ENCODE data around the gene MESD.

MESD gene

DNA sequence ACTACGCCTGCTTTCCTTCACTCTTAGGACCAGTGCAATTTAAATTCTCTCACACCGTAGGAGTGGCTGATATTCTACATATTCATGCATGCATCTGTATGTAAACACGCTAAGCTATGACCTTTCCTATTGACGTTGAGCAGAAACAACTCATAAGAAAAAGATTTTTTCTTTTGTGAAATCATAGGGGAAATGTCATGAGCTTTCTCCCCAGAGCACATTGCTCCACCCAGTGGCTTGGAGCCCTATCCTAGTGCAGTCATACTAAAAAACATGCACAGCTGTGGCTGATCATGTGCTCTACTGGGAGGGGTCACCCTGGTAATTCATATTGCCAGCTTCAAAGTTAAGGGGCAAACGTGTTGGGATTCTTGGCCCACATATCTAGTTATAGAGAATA, 1.8 kb upstream of the MESD start:
- DNase-seq (ENCODE audit: low spot score): peak; percentile 81

DNA sequence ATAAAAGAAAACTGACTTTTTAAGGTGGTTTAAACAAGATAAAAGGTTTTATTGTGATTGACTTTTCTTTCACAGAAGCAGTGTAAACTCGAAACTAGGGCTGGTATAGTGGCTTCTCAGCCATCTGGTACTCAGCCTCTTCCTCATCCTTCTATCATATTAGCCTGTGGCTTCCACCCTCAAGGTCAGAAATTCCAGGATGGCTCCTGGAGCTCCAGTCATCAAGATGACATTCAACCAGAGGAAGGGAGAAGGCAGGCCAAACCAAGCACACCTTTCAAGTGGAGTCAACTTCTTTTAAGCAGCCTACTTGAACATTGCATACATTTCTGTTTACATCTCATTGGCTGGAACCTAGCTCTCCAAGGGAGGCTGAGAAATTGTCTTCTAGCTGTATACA, 1.3 kb upstream of the MESD start:
- DNase-seq (ENCODE audit: low spot score): no peak

DNA sequence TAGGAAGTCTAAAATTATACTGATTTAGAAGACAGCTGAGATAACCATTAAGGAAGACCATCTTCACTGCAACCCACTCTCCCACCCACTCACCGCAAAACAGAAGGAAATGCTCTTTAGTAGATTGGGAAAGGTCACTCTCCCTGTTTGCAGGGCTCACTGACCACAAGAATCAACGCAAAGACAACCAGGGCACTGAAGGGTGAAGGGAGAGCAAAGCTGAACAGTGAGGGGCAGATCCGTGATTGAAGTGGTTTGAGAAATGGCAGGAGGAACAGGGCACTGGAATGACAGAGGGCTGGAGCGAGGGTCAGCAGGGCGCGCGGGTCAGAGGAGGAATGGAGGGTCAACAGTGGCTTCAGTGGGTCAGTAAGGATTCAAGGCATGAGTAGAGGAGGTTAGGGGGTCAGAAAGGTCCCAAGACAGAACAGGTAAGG, 520 bp downstream of the MESD start:
- DNase-seq (ENCODE audit: low spot score): no peak

DNA sequence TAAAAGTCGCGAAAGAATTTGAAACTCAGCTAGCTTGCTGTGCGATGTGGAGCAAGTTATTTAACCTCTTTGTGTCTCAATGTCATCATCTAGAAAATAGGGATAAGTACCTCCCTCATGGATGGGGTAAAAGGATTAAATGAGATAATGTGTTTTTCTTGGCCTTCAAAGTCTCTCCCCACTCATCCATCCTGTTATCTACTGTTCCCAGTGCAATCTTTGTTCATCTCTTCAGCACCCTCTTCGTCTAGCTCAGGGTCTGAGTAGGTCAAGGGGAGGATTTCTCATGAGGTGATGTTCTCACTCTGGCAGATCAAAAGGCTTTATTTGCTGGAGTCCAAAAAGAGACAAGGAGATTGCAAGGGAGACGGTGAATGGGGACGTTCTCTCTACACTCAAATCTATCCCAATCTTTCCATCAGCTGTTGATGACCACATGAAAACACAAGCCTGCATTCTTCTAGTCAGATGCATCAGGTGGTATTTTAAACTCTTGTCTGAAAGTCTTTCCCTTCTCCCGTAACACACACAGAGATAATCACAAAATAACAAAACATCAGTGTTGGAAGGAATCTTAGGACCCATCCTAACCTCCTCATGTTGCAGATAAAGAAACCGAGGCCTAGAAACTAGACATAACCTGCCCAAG, 1.3 kb downstream of the MESD start:
- DNase-seq (ENCODE audit: low spot score): no peak

DNA sequence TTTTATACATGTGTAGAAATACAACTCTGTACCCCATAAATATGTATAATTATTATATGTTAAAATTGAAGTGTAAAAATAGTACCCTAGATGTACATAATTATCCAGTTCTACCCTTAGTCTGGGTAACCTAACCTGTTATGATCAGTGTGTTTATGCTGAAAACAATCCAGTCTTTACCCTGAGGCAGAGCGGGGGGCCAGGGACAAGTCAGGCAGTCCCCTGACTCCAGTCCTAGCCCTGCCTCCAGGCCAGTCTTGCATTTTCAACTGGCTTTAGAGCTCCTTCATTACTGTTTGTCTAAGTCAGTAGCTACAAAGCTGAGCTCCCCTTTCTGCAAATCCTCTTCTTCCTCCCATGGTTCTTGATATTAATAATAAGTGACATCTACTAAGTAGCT, 3.1 kb downstream of the MESD start:
- no peak for DNase-seq (ENCODE audit: low spot score)

DNA sequence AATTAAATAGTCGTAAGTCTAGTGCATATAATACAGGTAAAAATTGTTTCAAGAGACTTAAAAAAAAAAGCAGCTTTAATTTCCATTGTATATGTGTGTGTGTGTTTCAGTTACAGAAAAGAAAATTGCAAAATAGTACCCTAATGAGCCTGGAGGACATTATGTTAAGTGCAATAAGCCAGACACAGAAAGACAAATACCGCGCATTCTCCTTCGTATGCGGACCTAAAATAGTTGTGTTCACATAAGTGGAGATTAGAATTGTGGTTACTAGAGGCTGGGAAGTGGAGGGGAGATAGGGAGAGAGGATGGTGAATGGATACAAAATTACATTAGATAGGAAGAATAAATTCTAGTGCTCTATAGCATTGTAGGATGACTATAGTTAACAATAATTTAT, 3.6 kb downstream of the MESD start:
- no peak for DNase-seq (ENCODE audit: low spot score)

DNA sequence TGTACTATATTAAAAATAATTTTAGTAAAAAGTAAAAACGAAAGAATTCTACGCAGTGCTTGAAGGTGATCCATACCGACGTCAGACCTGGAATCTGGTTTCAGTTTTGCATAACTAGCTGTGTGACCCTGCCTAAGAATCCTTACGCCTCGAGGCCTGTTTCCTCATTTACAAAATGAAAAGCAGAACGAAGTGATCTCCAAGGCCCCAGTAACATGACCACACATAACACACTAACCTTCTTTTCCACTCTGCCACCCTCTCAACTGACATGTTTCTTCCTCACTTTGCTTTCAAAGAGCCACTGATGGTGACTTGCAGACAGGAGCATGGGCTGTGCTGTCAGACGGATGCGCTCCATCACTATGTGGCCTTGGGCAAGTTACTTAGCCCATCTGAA, 4.8 kb downstream of the MESD start:
- no peak for DNase-seq (ENCODE audit: low spot score)

DNA sequence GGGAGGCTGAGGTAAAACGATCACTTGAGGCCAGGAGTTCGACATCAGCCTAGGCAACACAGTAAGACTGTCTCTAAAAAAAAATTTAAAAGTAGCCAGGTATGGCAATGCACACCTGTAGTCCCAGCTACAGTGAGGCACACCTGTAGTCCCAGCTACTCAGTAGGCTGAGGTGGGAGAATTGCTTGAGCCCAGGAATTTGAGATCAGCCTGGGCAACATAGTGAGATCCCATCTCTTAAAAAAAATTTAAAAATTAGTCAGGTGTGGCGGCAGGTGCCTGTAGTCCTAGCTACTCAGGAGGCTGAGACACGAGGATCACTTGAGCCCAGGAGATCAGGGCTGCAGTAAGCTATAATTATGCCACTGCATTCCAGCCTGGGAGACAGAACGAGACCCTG, 6.8 kb downstream of the MESD start:
- DNase-seq (ENCODE audit: low spot score): no peak

DNA sequence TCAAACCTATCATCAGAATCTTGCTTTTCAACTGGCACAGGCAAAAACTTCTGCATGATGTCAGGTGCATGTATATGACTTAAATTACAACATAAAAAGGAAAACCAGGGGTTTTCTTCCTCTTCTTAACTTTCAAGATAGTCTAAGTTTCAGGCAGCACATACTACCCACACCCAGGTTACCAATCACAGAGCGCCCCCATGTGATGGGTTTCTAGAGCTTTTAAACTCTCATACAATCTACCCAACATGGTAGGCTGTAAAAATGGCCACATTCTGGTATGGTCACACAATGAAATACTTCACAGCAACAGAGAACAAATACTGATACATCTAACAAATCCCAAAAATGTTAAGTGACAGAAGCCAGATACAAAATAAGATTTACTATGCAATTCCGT, 7.4 kb downstream of the MESD start:
- no peak for DNase-seq (ENCODE audit: low spot score)

DNA sequence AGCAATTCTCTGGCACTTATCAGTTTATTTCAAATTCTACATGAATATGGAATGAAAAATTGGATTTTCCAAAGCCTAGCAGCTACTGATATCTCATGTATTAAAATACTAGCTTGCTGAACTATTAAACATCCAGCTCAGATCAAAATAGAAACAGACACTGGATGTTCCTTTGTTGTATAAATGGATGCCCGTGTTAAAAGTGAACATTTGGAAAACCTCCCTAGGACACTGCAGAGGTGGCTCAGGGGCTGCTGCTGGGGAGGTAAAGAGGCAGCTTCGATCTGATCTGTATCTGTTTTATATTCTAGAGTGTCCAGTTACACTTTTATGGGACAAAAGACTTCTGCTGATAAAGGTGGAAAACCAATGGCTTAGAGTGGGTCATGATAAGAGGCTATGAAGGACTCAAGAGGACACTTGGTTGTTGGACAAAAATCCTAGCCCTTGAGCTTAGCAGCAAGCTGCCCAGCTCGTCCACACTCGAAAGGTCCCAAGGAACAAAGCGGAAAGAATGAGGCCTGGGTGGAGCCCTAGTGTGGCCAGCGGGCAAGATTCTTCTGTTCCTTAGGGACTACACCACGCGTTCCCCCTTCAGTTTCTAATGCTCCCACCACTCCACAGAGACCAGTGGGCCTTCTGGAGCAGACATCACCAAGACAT, 9.9 kb downstream of the MESD start:
- no peak for DNase-seq (ENCODE audit: low spot score)

DNA sequence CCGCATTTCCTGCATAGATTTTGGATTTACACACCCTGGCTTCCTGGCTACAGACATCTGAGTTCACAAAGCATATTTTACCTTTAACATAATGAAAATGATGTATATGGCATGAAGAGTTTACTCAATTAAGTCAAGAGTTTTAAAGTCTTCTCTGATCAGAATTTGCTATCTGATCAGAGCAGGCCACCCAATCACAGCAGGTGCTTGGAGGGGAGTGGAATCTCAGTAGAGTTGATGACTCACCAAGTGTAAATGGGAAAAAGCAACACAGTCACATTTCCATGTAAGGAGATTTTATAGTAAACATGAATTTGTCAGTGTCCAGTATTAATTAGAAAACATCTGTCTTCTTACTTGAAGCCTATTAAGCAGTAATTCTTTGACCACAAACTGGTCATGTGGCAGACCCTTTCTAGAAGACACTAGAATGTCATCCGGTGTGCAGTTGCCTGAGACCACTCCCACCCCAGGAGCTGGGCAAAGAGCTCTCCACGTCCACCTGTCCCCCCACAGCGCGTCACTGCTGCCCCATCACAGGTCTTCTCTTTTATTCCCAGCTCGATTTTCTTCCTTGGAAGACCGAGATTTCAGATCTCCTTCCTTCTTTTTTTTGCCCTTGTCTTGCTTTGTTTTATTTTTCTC, 10.8 kb downstream of the MESD start:
- no peak for DNase-seq (ENCODE audit: low spot score)

DNA sequence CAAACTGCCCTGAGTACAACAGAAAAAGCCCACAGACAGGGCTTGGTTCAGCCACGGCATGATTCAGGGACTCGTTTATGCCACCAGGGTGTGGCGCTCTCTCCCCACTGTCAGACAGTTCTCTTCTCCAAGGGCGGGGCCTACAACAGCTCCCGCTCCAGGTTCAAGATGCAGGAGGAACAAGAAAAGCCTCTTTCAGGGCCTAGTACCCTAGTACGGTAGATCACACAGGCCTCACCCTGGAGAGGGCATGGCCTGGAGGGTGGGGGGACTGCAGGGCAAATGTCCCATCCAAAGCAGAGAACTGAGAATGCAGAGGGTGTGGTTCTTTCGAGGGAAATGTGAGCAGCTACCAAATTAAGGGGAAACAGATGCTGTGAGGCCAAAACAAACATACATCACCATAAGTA, 12.0 kb downstream of the MESD start:
- peak; percentile 88 for DNase-seq (ENCODE audit: low spot score)

DNA sequence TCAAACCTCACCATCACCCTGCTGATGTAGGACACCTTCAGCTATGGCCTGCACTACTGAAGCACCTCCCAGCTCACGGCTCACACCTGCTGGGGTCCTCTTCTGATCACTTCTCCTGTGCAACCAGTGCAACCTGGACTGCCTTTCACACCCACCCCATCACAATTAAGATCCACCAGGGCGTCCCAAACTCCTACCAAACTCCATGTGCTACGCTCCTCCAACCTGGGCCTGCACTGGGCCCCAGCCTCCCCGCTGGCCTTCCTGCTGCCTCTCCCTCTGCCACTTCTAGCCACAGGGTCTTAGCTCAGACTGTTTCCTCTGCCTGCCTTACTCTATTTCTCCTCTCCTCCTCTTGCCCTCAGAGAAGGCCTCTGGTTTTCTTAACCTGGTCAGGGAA, 12.8 kb downstream of the MESD start:
- DNase-seq (ENCODE audit: low spot score): no peak

DNA sequence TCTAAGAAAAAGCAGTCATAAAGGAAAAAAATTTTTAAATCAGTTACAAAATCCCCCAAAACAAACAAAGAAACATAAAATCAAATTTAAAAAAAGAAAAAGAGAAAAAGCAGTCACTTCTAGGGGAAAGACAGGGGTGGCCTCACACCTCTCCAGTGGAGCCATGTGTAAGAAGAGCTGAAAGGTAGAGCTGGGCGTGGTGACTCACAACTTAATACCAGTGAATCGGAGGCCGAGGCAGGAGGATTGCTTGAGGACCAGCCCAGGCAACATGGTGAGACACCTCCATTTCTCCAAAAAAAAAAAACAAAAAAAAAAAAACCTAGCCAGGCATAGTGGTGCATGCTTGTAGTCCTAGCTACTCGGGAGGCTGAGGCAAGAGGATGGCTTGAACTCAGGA, 14.7 kb downstream of the MESD start:
- DNase-seq (ENCODE audit: low spot score): no peak

DNA sequence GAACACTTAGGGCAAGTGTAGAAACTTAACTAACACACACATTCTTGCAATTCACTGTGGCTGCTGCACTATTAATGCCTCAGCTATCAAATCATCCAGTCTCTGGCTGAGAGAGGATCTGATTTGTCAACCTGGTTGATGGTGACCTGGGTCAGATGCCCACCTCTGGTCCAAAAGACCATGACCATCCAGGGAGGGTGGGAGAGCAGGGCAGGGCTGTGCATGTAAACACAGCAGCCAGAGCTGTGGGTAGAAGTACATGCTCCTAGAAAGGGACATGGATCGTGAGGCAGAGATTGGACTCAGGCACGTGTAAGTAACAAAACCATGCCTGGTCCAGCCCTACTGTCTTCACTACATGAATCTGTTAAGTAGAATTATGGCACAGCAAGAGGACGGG, 17.3 kb downstream of the MESD start:
- DNase-seq (ENCODE audit: low spot score): no peak

DNA sequence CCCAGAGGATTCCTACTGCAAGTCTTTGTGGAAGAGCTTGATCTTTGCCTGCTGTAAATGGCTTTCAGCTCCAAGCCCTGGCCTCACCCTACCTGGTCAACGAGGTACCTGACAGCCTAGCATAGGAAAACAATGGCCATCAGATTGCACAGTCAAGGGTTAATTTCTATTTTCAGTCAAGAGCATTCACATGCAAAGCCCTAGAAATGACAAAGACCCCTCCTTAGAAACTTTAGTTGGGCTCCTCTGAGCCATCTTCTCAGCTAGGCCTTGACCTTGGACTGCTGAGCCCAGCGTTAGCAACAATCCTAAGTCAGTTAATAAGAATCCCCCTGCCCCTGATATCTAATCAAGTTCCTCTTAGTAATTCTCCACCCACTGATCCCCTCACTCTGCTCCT, 18.5 kb downstream of the MESD start:
- no peak for DNase-seq (ENCODE audit: low spot score)

DNA sequence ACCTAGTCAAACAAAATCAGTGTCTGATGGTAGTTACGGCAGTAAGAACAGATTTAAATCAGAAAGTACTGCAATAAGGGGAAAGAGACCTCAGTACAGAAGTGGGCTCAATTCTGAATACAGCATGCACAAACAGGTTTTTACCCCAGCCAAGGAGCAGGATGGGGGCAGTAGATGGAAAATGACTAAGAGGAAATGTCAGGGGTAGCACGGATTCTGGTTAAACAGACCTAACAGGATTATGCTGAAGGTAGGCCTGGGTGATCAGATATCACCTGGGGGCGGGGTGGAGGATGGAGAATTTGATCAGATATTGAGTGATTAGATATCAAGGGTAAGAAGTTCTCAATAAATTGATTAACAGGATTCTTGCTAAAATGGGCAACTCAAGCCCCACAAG, 19.0 kb downstream of the MESD start:
- no peak for DNase-seq (ENCODE audit: low spot score)

DNA sequence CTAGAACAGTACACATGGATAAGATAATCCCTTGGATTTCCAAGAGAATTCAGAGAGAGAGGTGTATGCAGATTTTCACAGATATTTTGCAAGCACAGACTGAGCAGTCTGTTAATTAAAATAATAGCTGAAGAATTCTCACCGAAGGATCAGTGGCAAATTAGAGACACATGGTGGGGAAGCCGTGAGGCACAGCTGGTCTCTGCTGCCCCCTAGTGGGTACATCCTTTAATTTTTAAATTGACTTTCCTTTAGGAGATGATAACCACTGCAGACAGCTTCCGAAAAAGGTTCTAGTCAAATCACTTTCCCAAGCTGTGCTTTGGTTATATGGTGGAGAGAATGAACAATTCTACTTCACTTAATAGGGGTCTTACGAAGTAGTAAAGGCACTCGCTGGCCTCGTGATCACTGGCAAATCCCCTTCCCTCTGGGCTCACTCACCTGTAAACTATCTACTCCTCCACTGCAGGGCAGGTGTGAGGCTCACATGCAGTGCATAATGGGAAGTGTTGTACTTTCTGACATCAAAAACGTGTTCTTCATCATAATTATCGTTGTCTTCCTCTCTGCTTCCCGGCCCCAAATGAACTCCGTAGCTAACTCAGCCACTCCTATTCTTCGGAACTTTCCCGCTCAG, 19.5 kb downstream of the MESD start:
- DNase-seq (ENCODE audit: low spot score): peak; percentile 73

DNA sequence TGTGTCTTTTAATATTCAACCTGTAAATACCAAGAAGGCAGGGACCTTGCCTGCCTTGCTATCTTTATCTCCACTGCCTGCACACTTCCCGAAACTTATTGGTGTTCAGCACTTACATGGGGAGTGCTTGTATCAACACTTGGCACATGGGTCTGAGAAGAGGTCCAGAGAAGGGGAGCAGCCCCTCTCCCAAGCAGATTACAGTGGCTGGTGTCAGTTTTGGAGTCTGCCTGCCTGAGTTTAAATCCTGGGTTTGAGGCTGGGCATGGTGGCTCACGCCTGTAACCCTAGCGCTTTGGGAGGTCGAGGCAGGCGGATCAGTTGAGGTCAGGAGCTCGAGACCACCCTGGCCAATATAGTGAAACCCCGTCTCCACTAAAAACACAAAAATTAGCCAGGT, 20.3 kb downstream of the MESD start:
- no peak for DNase-seq (ENCODE audit: low spot score)

DNA sequence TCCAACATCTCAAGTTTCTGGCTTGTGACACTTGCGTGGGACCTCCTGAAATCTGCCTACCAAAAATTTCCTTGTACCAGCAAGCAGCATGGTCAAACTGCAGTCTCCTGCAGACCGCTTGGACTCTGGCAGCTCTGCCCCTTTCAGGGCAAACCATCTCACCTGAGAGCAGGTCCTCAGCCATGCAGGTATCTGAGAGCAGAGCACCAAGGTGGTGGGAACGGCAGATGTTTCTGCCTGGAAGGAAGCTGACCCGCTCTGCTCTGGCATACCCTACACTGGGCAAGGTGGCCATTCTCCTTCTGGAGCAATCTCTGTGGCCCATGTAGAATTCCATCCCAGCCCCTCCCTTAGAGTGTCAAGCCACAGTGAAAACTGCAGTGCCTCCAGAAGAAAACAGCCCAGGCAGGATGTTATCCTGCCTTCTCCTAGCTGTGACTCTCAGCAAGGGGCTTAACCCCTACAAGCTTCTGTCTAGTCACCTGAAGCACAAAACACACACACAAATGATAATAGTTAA, 21.6 kb downstream of the MESD start:
- DNase-seq (ENCODE audit: low spot score): no peak

DNA sequence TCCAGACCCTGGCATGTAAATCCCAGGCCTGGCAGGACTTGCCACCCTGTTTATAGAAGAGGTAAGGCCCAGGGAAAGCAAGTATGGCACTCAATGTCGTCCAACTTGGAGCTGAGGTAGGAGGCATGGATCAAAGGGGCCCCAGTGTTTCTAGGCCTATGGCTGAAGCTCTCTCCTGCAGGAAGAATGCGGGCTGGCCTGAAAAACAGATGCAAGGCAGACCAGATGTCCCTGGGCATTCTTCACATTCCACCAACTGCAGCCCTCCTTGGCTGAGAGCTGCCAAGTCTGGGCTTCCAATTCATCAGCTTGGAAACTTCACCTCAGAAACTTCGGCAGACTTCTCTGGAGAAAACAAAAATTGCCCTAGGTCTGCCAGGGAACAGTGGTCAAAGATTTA, 22.2 kb downstream of the MESD start:
- peak; percentile 91 for DNase-seq (ENCODE audit: low spot score)

DNA sequence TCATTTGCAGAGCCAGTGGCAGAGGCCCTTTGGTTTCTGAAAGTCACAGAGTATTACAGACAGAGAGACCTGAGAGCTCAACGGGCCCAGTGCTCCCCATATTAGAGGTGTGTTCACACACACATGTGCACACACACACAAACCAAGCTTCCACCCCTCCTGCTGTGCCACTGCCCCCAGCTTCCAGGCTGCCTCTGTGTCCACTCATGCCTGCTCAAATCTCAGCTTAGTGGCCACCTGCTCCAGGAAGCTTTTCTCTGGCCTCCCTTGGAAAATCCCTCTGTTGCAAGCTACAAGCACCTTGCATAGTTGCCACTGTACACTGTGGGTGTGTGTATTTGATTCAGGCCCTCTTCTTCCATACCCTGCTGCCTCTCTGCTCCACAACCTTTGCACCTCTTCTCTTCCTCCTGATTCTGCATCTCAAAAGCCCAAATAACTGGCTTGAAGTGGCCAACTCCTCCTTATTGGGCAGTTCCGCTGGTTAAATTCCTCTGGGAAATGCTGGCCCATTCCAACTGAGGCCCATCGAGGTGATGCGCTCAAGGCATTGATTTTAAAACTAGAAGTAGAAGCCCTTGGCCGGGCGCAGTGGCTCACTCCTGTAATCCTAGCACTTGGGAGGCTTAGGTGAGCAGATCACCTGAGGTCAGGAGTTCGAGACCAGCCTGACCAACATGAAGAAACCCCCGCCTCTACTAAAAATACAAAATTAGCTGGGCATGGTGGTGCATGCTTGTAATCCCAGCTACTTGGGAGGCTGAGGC, 23.0 kb downstream of the MESD start:
- no peak for DNase-seq (ENCODE audit: low spot score)

Data from AG20443 (cell line).